ENCODE results near the gene RDX.
"Not testable (repeated sequence)": the region's sequence is repeated elsewhere in the genome, so short reads cannot be mapped to it uniquely, and the experiment has no call there.

Gene RDX

DNA sequence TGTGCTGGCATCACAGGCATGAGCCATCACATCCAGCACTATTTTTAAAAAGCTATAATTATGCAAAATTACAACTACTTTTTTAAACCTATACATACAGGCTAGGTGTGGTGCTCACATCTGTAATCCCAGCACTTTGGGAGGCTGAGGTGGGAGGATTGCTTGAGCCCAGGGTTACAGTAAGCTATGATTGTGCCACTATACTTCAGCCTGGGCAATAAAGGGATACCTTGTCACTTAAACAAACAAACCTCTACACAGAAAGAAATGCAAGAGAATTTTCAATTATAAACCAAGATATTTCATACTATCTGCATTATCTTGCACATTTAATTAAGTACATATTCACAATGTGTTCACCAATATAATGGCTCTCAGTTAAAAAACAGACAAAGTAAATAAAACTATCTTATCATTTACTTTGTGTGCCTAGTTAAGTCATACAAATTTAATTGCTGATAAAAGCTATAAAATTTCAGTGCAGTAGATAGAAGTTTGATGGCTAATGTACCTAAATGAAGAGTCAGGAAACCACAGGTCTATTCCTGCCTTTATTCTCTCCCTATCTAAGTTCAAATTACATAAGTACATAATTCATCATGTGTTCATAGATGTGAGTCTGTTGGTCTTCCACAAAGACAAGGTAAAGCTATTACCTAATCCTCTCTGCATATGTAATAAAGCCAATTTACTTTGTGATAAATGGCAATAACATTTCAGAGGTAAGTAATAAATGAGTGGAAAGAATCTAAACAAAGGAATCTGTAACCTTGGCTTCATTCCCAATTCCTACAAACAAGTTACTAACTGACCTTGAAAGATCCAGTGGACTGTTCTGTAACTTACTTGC, 9.0 kb upstream of the RDX start:
- DNase-seq: no peak

DNA sequence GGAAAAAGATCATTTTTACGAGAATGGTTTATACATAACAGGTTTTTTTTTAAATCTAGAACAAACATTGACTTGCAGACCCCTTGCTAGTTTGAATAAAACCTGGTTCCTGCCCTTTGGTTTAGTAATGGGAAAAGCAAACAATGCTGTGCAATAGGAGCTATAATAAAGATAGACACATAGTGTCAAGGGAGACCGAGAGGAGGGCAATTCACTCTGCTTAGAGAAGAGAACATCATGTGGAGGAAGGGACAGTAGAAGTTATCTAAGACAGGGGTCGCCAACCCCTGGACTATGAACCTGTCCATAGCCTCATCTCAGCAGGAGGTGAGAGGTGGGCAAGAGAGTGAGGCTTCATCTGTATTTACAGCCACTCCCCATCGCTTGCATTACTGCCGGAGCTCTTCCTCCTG, 7.0 kb upstream of the RDX start:
- no peak for DNase-seq

DNA sequence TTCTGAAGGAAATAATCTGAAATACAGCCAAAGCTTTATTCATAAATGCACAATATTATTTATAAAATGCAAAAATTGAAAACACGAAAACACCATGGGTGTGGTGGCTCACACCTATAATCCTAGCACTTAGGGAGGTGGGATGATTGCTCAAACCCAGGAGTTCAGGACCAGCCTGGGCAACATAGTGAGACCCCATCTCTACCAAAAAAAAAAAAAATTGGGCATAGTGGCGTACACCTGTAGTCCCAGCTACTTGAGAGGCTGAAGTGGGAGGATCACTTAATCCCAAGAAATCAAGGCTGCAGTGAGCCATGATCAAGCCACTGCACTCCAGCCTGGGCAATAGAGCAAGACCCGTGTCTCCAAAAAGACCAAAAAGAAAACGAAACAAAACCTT, 5.2 kb upstream of the RDX start:
- no peak for DNase-seq

DNA sequence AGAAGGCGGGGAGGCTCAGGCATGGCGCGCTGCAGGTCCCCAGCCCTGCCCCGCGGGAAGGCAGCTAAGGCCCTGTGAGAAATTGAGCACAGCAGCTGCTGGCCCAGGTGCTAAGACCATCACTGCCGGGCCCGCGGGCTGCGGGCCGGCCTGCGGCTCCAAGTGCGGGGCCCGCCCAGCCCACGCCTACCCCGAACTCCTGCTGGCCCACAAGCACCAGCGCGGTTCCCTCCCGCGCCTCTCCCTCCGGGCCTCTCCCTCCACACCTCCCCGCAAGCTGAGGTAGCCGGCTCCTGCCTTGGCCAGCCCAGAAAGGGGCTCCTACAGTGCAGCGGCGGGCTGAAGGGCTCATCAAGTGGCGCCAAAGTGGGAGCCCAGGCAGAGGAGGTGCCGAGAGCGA, 4.6 kb upstream of the RDX start:
- DNase-seq: no peak

DNA sequence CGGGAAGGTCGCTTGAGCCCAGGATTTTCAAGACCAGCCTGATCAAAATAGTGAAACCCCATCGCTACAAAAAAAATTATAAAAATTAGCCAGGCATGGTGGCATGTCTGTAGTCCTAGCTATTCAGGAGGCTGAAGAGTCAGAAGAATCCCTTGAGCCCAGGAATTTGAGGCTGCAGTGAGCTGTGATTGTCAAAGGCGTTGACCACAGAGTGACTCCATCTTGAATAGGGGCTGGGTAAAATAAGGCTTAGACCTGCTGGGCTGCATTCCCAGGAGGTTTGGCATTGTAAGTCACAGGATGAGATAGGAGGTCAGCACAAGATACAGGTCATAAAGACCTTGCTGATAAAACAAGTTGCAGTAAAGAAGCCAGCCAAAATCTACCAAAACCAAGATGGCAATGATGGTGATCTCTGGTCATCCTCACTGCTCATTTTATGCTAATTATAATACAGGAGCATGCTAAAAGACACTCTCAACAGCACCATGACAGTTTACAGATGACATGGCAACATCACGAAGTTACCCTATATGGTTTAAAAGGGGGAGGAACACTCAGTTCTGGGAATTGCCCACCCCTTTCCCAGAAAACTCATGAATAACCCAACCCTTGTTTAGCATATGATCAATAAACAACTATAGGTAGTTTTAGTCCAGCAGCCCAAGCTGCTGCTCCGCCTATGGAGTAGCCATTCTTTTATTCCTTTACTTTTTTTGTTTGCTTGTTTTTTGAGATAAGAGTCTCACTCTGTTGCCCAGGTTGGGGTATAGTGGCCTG, 2.8 kb upstream of the RDX start:
- no peak for DNase-seq

DNA sequence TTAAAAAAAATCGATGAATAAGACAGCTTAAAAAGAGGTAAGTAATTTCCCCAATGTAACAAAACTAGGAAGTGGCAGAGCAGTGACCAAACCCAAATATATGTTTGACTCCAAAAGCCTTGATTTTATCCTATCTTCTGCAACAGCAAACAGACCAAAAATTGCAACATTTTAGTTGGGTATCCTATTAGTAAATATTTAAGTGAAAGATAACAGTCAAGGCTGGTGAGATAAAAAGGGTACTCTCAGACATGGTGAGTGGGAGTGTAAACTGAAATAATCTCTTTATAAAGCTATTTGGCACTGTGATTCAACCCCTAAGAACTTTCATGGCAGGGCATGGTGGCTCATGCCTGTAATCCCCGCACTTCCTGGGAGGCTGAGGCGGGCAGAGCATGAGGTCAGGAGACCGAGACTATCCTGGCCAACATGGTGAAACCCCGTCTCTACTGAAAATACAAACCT, 1.9 kb upstream of the RDX start:
- no peak for DNase-seq

DNA sequence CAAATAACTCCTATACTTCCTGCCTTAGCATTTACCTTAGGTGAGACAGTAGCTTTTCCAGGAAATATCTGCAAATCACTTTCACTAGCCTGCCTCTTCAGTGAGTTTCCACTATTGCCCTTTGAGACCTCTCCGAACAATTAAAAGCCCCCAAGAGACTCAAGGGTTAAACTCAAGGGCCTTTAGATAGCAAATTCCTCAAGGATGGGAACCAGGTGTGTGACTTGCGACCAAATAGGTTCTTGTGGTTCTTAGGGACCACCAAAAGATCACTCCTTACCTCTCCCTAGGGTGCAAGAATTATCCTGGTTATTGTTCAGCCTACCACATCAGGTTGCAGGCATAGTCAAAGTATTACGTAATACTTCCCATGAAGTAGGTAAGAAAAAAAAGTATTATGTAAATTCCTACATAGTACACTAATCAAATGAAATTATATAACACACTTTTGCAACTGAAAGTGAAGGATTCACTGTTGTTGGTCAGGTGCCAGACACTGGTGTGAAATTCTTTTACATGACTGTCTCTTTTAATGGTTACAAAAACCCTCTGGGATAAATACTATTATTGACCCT, 1.4 kb upstream of the RDX start:
- DNase-seq: no peak

DNA sequence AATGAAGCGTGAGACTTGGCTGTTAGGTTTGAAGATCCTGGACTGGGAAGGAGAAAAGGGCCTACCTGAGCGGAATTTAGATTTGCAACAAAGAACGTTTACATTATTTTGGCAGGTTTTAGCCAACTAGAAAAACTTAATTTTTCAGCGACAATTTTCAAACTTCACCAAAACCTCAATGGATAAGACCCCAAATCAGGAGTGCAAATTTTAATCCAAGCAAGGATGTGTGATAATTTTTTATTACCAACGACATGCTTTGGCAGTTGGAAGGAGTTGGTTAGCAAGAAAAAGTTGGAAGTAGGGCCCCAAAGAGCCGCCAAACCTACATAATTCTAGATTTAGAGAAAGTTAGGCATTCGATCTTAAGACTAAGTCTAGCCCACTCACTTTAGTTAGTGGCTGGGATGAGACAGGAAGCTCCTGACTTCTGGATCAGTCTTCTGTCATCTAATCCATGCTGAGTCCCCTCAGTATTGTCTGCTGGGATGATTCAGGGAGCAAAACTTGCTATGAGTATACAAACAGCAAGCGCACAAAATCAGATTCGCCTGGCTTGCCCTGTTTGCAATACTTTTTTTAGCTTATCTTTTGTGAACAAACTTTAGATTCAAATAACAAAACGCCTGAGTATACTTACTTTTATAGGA, 787 bp upstream of the RDX start:
- DNase-seq: no peak

DNA sequence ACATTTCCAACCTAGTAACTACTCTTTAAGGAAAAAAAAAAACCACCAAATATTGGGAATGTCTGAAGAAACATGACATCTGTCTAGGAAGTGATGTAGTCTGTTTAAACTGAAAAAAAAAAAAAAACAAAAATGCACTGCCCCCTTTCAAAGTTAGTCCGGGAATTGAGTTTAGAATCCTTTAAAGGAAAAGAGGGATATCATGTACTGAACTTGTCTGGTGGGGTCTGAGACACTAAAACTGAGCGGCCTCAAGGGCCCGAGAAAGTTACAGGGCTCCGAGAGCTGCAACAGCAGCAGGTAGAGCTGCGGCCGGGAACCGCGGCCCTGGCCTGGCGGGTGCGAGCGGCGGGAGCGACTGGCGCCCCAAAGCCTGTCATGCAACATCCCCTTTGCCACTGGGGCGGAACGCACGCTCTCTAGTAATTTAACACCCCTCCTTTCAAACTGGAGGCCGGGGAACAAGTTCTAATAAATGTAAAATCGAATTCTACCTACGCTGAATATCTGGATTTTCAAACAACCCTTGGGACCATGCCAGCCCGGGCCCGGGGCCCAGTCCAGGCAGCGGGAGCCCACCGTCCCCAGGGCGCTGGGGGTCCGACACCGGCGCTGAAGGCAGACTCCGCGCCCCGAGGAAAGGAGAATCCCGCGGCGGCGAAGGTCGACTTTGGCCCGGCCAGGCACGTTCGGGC, 736 bp downstream of the RDX start:
- peak; percentile 28 for DNase-seq

DNA sequence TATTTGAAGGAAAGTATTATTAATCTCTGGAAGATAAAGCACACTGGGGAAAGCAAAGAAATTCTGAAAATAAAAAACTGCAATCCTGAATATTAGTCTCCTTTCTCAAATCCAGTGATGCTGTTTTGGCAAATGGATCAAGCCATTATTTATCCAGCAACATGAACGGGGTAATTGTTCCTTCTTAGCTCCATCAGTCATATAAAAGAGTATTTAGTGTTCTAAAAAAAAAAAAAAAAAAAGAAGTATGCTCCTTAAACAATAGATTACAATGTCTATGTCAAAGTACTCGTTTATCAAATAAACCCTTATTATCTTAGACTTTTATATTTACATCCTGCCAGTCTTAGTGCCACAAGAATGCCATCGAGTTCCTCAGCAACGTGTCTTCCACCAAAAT, 1.3 kb downstream of the RDX start:
- no peak for DNase-seq

DNA sequence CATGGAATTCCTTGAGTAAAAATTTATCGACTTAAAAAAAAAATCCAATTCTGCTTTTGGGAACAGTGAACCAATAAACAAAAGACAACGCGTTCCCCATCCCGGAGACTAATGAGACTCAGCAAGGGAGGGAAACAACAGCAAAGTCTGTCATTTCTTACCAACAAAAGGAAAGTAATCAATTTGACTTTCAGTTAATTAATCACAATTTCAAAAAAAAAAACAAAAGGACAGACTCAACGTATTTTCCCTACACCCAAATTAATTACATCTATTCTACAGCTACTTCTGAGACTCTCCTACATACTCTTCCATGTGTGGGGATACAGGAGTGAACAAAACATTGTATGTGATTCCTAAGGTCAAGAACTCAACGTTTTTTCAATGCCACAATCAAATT, 1.9 kb downstream of the RDX start:
- DNase-seq: no peak

DNA sequence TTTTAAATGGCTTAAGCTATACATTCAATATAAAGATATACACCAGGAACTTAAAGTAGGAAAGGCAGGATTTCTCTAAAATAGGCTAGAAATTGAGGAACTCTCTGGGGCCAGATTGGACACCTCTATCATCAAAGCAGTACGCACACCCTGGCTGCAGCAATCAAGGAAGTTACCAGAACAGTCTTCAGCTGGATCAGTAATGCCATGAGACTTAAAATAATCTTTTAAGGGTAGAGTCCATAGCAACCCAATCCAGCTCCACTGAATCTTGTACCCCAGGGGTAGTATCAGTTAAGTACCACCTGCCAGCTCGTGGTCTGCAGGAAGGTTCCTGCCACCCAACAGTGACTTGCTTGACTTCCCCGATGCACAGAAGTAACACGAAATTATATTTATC, 3.0 kb downstream of the RDX start:
- no peak for DNase-seq

DNA sequence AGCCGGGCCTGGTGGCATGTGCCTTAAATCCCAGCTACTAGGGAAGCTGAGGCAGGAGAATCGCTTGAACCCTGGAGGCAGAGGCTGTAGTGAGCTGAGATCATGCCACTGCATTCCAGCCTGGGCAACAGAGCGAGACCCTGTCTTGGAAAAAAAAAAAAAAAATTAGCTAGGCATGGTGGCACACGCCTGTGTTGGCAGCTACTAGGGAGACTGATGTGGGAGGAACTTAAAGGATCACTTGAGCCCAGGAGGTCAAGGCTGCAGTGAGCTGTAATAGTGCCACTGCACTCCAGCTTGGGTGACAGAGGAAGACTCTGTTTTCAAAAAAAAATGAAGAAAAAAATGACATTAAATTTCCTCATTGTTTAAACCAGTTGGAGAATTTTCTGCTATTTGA, 4.3 kb downstream of the RDX start:
- not testable (repeated sequence) for DNase-seq

DNA sequence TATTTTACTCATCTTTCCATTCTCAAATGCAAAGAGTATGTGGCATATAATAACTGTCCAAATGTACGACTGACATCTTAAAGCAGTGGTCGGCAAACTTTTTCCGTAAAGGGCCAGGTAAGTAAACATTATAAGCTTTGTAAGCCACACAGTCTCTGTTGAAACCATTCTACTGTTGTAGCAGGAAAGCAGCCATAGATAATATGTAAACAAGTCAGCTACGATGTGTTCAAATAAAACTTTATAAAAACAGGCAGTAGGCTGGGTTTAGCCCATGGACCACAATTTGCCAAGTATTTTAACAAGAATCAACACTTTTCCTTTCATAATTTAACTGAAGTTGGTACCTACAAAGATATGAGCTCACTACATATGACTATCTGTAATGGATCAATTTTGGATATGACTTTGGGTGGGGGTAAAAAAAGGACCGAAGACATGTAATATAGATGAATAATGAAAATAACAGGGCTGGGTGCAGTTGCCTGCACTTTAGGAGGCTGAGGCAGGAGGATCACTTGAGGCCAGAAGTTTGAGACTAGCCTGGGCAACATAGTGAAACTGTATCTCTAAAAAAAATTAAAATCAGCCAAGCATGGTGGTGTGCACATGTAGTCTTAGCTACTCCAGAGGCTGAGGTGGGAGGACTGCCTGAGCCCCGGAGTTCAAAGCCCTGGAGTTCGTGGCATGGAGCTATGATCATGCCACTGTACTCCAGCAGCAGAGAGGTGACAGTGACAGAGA, 5.7 kb downstream of the RDX start:
- no peak for DNase-seq

DNA sequence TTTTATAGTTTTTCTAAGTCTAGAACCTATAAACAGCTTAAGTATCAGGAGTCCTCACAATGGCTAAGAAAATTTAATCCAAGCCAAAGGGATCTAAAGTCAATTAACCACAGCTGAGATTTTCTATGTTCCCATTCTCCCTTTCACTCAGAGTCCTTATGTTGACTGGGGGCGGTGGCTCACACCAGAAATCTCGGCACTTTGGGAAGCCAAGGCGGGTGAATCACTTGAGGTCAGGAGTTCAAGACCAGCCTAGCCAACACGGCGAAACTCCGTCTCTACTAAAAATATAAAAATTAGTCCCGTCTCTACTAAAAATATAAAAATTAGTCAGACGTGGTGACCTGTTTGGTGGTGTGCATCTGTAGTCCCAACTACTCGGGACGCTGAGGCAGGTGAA, 6.9 kb downstream of the RDX start:
- no peak for DNase-seq

DNA sequence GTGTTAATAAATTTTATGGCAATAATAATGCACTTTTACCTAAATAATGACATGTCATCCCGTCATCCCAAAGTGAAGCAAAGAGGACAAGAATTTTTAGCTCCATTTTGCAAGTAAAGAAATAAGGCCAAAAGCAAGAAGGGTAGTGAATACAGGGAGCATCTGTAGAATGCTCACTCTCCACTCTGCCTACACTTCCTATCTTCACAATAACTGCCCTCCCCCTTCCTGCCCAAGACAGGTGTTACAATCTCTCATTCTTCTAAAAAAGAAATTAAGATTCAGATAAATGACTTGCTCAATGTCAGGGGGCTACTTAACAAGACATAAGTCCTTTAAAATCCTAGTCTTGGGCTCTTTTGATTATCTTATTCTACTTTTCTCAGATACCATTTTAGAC, 8.9 kb downstream of the RDX start:
- DNase-seq: no peak

DNA sequence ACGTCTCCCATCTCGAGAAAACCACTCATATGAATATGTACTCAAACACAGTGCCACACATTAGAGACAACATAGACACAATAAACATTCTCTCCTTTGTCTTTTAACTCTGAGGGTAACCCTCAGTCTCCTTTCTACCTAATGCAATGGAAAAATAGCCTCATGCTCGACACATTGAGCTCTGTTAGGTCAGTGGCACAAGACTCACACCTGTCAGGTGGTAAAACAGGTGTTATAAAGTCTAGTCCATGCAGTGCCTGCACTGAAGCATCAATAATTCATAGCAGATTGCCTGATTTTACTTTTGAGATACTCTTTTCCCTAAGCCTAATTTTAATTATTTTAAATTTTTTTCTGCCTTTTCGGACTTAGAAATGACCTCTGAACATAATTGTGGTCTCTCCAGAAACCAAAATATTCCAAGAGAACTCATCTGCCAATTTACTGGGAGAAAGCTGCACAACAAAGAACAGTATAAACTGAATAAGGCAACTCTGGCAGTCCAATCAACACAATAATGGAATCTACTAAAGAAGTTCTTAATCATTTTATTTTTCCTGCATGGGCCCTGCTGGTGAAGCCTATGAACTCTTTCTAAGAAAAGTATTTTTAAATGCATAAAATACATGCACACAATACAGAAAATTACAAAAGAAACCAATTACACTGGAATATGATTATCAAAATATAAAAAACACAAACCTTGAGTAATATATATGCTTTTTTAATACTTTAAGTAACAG, 9.9 kb downstream of the RDX start:
- no peak for DNase-seq

DNA sequence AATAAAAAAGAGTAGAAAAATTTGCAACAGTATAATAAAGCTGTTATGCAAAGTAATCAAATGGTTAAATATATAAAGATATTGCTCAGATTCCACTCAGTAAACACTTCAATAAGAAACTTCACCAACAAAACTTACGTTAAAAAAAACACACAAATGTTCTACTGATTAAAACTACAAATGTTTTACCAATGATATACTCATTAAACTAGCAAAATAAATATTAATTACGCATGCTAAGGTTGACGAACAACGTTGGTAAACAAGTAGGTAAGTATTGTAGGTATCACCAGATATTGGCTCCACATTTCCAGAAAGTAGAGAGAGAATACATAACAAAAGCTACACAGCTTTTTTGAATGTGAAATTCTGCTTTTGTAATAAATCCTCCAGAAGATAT, 12.6 kb downstream of the RDX start:
- DNase-seq: no peak

DNA sequence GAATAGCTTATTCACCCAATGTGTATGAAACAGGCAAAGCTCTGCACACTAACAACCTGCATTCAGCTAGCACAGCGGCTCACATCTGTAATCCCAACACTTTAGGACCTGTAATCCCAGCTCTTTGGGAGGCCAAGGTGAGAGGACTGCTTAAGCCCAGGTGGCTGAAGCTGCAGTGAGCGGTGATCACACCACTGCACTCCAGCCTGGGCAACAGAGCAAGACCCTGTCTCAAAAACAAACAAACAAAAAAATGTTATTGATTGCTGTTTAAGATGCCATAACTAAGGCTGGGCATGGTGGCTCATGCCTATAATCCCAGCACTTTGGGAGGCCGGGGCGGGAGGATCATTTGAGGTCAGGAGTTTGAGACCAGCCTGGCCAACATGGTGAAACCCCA, 15.8 kb downstream of the RDX start:
- not testable (repeated sequence) for DNase-seq

DNA sequence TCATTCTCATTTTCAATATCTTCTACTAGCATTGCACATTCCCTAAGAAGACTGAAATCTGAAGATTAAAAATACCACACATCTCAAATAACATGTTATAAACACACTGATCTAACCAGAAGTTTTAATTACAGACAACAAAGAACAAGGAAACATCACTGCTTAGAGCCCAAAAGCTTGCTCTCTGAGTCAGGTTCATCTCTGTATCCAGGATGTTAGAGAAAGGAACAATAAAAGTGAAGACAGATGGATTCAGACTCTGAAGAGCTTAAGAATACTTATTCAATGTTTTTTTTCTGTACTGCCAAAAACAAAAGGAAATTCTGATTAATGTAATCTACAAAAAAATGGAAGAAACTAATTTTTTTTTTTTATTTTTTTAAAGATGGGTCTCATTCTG, 16.5 kb downstream of the RDX start:
- no peak for DNase-seq

DNA sequence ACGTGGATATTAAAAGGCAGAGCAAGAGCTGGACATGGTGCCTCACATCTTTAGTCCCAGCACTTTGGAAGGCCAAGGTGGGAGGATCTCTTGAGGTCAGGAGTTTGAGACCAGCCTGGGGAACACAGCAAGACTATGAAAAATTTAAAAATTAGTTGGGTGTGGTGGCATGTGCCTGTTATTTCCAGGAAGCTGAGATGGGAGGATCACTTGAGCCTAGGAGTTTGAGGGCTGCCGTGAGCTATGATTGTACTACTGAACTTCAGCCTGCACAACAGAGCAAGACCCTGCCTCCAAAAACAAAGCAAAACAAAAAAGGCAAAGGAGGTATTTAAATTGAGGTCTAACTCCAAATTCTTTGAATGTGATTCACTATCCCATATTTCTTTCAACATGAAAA, 23.5 kb downstream of the RDX start:
- DNase-seq: no peak
